Measurements from ENCODE around the gene GPD1.
A peak's percentile ranks its signal among the peaks of the same experiment; 100 is the strongest.

Gene GPD1

GRCh38 chr12:50102646-50103309, 1.0 kb upstream of the GPD1 start:
- no peak for DNase-seq

- DNase-seq = no peak
Observed at GRCh38 chr12:50103351-50103750, 457 bp upstream of the GPD1 start.

DNA sequence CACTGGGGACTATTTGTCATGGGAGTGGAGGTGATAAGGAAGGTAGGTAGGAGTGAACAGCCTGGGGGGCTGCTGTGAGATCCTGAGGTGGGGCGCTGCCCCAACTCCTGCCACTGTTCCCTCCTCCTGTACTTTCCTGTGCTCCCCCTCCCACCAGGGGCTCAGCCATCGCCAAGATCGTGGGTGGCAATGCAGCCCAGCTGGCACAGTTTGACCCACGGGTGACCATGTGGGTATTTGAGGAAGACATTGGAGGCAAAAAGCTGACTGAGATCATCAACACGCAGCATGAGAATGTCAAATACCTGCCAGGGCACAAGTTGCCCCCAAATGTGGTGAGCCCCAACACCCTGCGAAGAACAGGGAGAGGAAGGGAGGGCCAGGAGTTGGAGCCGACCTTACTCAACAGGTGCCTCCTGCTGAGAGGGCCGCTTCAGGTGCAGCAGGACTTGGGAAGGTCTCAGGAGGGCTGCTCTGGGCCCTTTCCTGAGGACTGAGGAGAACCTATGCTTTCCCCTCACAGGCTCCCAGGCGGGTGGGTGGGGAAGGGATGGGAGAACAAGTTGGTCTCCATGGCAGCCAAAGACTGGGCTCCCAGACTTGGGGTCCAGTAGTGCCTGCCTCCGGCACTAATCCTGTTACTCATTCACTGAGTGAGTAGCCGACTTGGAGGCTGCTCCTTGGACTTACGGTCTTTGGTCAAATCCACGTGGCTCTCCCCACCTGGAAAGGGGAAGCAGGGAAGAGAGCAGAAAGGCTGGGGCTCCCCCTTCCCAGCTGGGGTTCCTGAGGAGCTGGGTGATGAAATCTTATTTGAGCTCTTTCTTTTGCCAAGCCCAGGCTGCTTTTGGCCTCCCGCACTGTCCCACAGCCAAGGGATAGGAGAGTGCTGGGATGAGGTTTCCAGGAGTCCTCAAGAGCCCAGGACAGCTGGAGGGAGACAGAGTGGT, 884 bp downstream of the GPD1 start:
- no peak for DNase-seq

GRCh38 chr12:50105913-50106450, 2.2 kb downstream of the GPD1 start:
- DNase-seq = no peak

GRCh38 chr12:50106907-50107306, 3.1 kb downstream of the GPD1 start:
- no peak for DNase-seq

GRCh38 chr12:50107416-50108268, 3.8 kb downstream of the GPD1 start:
- DNase-seq = no peak

DNA sequence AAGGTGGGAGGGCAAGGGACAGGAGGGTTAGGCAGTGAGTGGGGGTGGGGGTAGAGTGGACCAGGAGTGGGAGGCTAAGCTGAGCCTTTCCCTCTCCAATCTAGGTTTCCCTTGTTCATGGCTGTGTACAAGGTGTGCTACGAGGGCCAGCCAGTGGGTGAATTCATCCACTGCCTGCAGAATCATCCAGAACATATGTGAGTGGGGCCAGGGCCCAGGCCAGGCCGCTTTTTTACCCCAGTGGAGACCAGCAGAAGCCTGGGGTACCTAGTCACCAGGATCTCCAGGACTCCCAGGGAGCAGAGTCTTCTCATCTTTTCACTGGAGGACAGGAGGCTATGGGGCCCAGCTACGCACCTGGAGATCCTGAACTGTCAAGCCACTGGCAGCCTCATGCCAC, 5.5 kb downstream of the GPD1 start:
- no peak for DNase-seq

DNA sequence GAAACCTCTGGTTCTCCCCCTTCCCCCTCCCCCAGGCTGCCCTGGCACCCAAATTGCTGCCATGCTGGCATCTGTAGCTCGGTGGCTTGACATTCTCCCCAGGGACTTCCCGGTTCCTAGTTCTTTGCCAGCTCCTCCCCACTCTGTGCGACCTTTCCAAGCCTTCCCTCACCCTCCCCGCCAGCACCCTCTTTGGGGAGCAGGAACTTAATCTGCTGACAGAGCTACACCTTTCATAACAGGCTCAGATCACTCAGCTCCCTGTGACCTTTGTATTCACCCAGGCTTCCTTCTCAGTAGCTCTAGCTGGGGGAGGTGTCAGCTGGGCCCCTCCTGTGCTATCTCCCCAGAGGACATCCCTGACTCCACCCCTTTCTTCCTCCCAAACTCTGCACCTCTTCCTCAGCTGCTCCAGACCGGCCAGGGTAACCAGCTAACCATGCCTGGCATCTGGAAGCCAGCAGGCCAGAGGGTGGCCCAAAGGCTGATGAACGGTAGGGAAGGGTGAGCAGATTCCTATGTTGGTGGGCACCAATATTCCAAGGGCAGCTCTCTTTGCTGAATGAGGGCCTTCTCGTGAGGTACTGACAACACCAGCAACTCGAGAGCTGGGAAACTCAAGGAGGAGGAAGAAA, 6.4 kb downstream of the GPD1 start:
- no peak for DNase-seq

GRCh38 chr12:50110762-50111351, 7.0 kb downstream of the GPD1 start:
- peak; percentile 16 for DNase-seq

- no peak for DNase-seq
Observed at GRCh38 chr12:50111395-50111692, 7.5 kb downstream of the GPD1 start.

- peak; percentile 100 for DNase-seq
Observed at GRCh38 chr12:50111693-50112455, 8.1 kb downstream of the GPD1 start, which contains the start of gene COX14. Gene COX14 (plus strand): TSS chr12:50112236. CDS start chr12:50120044, 7,808 bp downstream.

- no peak for DNase-seq
Observed at GRCh38 chr12:50112456-50113218, 8.8 kb downstream of the GPD1 start.

GRCh38 chr12:50117057-50117622, 13.3 kb downstream of the GPD1 start:
- DNase-seq = no peak

DNA sequence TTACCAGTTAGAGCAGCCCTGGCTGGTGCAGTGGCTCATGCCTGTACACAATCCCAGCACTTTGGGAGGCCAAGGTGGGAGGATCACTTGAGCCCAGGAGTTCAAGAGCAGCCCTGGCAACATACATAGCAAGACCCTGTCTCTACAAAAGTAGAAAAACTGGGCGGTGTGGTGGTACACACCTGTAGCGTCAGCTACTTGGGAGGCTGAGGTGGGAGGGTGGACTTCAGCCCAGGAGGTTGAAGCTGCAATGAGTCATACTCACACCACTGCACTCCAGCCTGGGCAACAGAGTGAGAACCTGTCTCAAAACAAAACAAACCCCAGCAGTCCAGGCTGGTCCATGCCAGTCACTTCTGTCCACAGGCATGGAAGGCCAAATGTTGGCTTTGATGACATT, 15.6 kb downstream of the GPD1 start:
- no peak for DNase-seq

DNA sequence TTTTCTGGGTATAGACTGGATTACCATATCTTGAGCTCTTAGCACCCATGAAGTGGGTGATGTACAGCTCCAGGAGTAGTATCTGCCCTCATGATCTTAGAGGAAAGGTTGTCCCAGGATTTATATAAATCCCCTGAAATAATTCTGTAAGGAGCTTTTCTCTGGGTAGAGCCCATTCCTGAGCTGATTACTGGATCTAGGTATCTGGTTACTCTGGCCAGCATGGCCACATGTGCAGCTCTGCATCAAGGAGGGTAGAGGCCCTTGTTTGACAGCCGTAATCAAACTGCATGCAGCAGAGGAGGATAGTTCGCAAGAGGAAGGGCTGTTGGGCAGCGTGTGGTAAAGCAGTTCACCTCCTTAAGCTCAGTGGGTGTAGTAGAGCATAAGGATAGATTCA, 16.7 kb downstream of the GPD1 start:
- no peak for DNase-seq

DNA sequence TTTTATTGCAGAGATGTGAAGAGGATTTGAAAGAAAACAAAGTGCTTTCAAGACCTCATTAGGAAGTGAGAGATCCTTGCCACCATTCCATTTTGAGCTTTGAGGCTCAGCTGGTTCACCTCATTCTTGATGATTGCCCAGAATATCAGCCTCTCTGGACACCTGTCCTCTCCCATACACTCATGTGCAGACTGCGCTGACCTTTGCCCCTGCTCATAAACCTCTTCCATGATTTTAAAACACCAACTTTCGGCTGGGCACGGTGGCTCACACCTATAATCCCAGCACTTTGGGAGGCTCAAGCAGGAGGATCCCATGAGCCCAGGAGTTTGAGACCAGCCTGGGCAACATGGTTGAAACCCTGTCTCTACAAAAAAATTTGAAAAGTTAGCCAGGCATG, 17.1 kb downstream of the GPD1 start:
- DNase-seq = no peak

DNA sequence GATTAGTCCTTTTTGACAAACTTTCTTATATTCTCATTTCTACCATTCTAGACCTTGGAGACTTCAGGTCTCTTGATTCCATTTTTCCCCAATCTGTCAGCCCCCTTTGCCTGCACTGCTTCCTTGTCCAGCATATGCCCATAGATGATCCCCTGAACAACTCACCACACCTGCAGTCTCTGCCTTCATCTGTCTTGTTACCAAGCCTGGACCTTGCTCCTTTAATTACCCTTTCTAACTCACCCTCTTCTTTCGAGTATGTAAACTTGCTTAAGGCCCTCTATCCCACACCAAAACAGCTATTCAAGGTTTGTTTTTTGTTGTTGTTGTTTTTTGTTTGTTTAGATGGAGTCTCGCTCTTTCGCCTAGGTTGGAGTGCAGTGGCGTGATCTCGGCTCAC, 17.8 kb downstream of the GPD1 start:
- DNase-seq = no peak

GRCh38 chr12:50123203-50123602, 19.4 kb downstream of the GPD1 start:
- no peak for DNase-seq

DNA sequence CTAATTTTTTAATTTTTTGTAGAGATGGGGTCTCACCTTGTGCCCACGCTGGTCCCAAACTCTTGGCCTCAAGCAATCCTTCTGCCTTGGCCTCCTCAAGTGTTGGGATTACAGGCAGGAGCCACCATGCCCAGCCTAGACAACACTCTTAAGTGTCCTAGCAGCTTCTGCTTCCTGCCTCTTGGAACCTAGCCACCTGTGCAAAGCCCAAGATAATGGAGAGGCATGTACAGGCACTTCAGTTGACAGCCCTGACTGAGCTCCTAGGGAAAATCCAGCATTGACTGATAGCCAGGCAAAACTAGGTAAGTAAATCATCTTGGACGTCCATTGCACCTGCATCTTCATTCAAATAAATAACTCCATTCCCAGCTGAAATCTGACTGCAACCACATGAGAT, 23.7 kb downstream of the GPD1 start:
- no peak for DNase-seq

DNA sequence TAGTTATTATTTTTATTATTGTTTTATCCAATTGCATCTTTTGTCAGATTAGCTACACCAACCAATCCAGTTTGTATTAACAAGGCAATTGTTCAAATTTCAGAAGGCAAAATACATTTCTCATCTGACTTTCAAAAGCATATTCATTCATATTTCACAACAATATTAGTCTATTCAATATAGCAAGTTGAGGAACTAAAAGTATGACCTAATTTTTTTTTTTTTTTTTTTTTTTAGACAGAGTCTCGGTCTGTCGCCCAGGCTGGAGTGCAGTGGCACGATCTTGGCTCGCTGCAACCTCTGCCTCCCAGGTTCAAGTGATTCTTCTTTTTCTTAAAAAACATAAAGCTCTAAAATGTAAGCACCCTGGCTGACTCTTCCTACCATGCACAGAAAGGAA, 25.5 kb downstream of the GPD1 start:
- no peak for DNase-seq

Data from CD4-positive, alpha-beta T cell treated with Interferon gamma for 1 hour (primary cell).